ENCODE results near the gene ALK.

GRCh38 chr2:29525921-29526320 is 395.5 kb downstream of the ALK start:
- TF ChIP-seq CTCF (conservative IDR thresholded peaks at IDR 0.05), result no peak
- no peak for TF ChIP-seq ZFX (IDR thresholded peaks at IDR 0.05)
